SKM-1 (cell line): Measurements from ENCODE around the gene TMEM100.
A peak's percentile ranks its signal among the peaks of the same experiment; 100 is the strongest.
"Not testable (repeated sequence)": the region's sequence is repeated elsewhere in the genome, so short reads cannot be mapped to it uniquely, and the experiment has no call there.

Source experiments
- DNase-seq: peaks from one replicate; lab custom pipeline; 2025; ENCODE audit not compliant: unreplicated experiment; lab: John Stamatoyannopoulos, UW

TMEM100 gene

GRCh38 chr17:55690105-55690508 is 32.6 kb downstream of the TMEM100 start:
- DNase-seq, result peak; percentile 29

DNA sequence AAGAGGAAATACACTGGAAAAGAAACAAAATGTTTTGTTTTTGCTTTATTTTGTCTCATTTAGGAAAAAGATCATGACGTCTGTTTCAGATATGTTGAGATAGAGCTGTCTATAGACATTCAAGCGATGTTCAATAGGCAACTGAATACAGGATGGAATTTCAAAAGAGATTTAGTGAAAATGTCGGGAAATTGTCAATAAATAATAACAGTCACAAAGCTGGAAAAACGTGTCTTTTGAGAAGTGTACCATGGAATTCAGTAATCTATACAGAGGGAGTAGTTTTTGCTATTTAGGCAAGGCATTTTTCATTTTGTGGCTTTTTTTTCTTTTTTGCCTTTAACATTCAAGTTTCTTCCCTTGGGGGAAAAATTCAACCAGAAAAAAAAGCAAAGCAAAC is 33.0 kb downstream of the TMEM100 start:
- no peak for DNase-seq

GRCh38 chr17:55688057-55688456 is 34.6 kb downstream of the TMEM100 start:
- no peak for DNase-seq

GRCh38 chr17:55687037-55687436 is 35.6 kb downstream of the TMEM100 start:
- DNase-seq, result no peak

DNA sequence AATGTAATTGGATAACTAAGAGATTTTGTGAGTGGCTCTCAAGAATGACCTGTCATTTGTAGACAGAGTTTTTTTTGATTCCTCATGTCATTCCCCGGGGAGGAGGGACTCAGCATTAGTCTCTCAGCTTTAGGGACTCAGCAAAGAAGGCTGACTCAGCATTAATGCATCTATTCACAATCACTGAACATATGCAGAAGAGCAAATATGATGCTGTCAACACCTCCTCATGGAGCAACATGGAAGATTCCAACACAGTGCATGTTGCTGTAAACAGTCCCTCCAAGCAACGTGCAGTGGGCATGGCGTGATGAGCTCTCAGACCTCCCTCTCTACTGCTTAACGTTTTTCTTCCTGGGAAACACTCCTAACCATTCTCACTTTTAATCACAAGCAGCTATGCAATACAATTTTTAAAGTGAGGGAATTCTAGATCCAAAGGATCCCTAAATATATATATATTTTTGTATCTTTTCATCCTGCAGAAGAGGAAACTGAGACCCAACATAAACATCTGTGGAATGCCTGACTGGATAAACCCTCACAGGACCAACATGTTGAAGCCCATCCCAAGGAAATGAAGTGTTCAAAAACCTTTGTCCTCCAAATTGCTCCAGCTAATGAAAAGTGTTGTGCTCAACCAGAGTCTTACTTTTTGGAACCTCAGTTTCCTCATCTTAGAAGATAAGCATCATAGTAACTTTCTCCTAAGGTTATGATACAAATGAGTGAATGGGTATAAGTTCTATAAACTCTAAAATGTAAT is 38.9 kb downstream of the TMEM100 start:
- no peak for DNase-seq

- no peak for DNase-seq
Measured at GRCh38 chr17:55681342-55681700, 41.3 kb downstream of the TMEM100 start.

DNA sequence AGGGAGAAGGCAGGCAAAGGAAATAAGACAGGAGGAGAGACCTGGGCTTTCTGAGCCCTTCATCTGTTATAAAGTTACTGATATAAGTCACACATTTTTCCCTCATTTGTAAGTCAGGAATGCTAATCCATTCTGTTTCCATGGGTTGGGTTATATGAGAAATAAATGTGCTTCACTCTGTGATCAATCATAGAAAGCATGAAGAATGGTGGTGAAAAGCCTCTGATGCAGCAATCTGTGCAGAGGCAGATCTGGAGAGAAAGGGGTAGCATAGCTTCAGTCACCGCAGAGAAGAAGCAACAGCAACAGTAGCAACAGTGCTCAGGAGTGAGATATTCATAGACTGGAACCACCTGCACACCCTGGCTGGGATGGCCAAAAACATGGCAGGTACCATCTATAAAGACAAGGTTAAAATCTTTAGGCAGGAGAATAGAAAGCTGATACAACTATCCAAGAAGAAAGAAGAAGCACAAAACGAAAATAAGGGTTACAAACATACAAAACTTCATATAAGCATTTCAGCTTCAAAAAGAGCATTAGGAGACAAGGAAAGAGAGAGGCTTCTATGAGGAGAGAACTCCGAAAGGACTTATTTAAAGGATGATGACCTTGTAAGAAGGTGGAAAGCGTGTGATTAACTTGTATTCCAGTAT is 41.9 kb downstream of the TMEM100 start:
- DNase-seq, result no peak

DNA sequence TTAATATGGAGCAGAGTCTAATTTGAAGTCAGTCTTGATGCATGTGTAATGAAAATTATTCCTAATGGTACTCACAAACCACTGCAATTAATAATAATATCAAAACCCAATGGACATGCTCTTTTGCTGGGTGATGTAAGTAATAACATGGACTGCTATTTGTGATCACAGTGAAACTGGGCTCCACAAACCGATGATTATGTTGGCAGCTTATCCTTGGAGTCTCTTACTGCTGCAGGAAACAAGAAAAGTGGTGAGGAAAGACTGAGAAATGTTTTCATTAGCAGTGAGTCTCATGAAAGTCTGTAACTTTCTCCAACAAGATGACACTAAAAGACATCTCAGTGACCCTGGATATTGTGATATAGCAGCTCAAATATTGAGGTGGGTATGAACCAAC is 45.2 kb downstream of the TMEM100 start:
- DNase-seq, result no peak

GRCh38 chr17:55676274-55676673 is 46.4 kb downstream of the TMEM100 start:
- no peak for DNase-seq

- peak; percentile 87 for DNase-seq
Measured at GRCh38 chr17:55673743-55674506, 48.7 kb downstream of the TMEM100 start.

DNA sequence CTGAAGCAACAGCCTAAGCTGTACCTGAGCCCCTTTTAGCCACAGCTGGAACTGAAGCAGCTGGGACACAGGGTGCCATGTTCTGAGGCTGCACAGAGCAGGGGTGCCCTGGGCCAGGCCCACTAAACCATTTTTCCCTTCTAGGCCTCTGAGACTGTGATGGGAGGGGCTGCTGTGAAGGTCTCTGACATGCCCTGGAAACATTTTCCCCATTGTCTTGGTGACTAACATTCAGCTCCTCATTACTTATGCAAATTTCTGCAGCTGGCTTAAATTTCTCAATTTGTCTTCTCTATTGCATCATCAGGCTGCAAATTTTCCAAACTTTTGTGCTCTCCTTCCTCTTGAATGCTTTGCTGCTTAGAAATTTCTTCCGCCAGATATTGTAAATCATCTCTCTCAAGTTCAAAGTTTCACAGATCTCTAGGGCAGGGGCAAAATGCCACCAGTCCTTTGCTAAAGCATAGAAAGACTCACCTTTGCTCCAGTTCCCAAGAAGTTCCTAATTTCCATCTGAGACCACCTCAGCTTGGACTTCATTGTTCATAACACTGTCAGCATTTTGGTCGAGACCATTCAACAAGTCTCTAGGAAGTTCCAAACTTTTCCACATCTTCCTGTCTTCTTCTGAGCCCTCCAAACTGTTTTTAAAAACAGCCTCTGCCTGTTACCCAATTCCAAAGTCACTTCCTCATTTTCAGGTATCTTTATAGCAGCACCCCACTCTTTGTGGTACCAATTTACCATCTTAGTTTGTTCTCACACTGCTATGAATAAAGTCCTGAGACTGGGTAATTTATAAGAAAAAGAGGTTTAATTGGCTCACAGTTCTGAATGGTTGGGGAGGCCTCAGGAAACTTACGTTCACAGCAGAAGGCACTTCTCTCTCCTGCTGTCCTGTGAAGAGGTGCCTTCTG is 49.8 kb downstream of the TMEM100 start:
- no peak for DNase-seq

GRCh38 chr17:55672010-55672409 is 50.7 kb downstream of the TMEM100 start:
- not testable (repeated sequence) for DNase-seq
